ENCODE measurements around the gene SLC35F1.

The SLC35F1 gene

GRCh38 chr6:118249680-118250079 is 342.6 kb downstream of the SLC35F1 start:
- H3K9me3 ChIP-seq (ENCODE audit: insufficient read depth, low read depth, low read length), result no peaks in the 10 kb centered on the region
- H3K27me3 ChIP-seq (ENCODE audit: insufficient read depth, low read length), result no peaks in the 10 kb centered on the region
- no peak overlapping the region for H3K27ac ChIP-seq (ENCODE audit: low read length)
- no peak overlapping the region for H3K4me3 ChIP-seq (ENCODE audit: low read length)
- H3K36me3 ChIP-seq (ENCODE audit: insufficient read depth, low read depth, low read length), result no peaks in the 10 kb centered on the region
- no peaks in the 10 kb centered on the region for H3K4me1 ChIP-seq (ENCODE audit: insufficient read depth, low read length)
- no peak overlapping the region for H3K9ac ChIP-seq (ENCODE audit: low read depth, low read length)

DNA sequence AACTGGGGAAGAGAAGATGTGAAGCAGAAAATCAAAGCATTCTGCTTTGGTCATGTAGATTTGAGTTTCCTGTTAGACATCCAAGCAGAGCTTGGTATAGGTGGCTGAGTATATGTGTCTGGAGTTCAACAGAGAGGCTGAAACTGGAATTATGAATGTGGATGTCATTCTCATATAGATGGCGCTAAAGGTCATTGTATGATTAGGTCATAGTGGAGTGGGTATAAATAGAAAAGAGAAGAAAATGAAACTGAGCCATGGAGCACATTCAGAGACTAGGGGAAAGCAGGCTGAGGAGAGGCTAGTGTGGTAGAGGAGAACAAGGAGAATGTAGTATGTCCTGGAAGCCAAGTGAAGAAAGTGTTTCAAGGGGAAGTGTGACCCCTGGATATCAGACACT is 345.4 kb downstream of the SLC35F1 start:
- no peak overlapping the region for H3K27ac ChIP-seq (ENCODE audit: low read length)

GRCh38 chr6:118253741-118254140 is 346.7 kb downstream of the SLC35F1 start:
- Histone ChIP-seq H3K4me1 (ENCODE audit: insufficient read depth, low read length) (no peaks in the 10 kb centered on the region), H3K27me3 (ENCODE audit: insufficient read depth, low read length) (no peaks in the 10 kb centered on the region), H3K9me3 (ENCODE audit: insufficient read depth, low read depth, low read length) (no peaks in the 10 kb centered on the region), H3K4me3 (ENCODE audit: low read length) (no peak overlapping the region), H3K36me3 (ENCODE audit: insufficient read depth, low read depth, low read length) (no peaks in the 10 kb centered on the region), H3K9ac (ENCODE audit: low read depth, low read length) (no peak overlapping the region), H3K27ac (ENCODE audit: low read length) (no peak overlapping the region)

More for the DNA sequence above, 345.4 kb downstream of the SLC35F1 start:
- Histone ChIP-seq H3K4me3 (ENCODE audit: low read length) (no peak overlapping the region), H3K27me3 (ENCODE audit: insufficient read depth, low read length) (no peaks in the 10 kb centered on the region), H3K36me3 (ENCODE audit: insufficient read depth, low read depth, low read length) (no peaks in the 10 kb centered on the region), H3K4me1 (ENCODE audit: insufficient read depth, low read length) (no peaks in the 10 kb centered on the region), H3K9me3 (ENCODE audit: insufficient read depth, low read depth, low read length) (no peaks in the 10 kb centered on the region), H3K9ac (ENCODE audit: low read depth, low read length) (no peak overlapping the region)

- Histone ChIP-seq H3K27me3 (ENCODE audit: insufficient read depth, low read length) (no peaks in the 10 kb centered on the region), H3K9ac (ENCODE audit: low read depth, low read length) (no peak overlapping the region), H3K4me1 (ENCODE audit: insufficient read depth, low read length) (no peaks in the 10 kb centered on the region), H3K9me3 (ENCODE audit: insufficient read depth, low read depth, low read length) (no peaks in the 10 kb centered on the region), H3K4me3 (ENCODE audit: low read length) (no peak overlapping the region), H3K36me3 (ENCODE audit: insufficient read depth, low read depth, low read length) (no peaks in the 10 kb centered on the region), H3K27ac (ENCODE audit: low read length) (no peak overlapping the region)
Observed at GRCh38 chr6:118260833-118261232, 353.8 kb downstream of the SLC35F1 start.

DNA sequence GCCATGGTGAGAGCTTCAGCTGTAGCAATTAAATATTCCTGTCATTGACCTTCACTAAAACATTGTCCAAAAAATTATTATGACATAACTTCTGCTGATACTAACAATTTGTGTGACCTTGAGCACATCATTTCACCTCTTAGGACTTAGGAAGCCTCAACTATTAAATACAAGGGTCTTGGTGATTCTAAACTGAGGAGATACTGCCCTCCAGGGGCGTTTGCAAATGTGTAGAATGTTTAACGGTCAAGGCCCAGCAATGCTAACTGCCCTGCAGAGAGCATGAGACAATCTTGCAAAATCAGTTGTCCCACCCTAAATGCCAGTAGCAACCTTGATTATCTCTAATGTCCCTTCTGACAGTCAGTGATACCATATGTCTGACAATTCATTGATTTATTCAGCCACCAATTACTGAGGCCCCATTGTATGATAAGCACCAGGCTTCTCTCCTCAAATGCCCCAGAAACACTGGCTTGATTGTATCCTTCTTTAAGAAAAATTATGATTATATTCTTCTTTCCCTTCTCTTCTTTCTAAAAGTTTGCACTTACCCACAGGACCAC is 356.9 kb downstream of the SLC35F1 start:
- Histone ChIP-seq H3K36me3 (ENCODE audit: insufficient read depth, low read depth, low read length) (no peaks in the 10 kb centered on the region), H3K9ac (ENCODE audit: low read depth, low read length) (no peak overlapping the region), H3K9me3 (ENCODE audit: insufficient read depth, low read depth, low read length) (no peaks in the 10 kb centered on the region), H3K4me3 (ENCODE audit: low read length) (no peak overlapping the region), H3K27me3 (ENCODE audit: insufficient read depth, low read length) (no peaks in the 10 kb centered on the region), H3K27ac (ENCODE audit: low read length) (no peak overlapping the region), H3K4me1 (ENCODE audit: insufficient read depth, low read length) (no peaks in the 10 kb centered on the region)

- Histone ChIP-seq H3K9ac (ENCODE audit: low read depth, low read length) (no peak overlapping the region), H3K36me3 (ENCODE audit: insufficient read depth, low read depth, low read length) (no peaks in the 10 kb centered on the region), H3K27ac (ENCODE audit: low read length) (no peak overlapping the region), H3K4me1 (ENCODE audit: insufficient read depth, low read length) (no peaks in the 10 kb centered on the region), H3K4me3 (ENCODE audit: low read length) (no peak overlapping the region), H3K9me3 (ENCODE audit: insufficient read depth, low read depth, low read length) (no peaks in the 10 kb centered on the region), H3K27me3 (ENCODE audit: insufficient read depth, low read length) (no peaks in the 10 kb centered on the region)
Observed at GRCh38 chr6:118269659-118270058, 362.6 kb downstream of the SLC35F1 start.

DNA sequence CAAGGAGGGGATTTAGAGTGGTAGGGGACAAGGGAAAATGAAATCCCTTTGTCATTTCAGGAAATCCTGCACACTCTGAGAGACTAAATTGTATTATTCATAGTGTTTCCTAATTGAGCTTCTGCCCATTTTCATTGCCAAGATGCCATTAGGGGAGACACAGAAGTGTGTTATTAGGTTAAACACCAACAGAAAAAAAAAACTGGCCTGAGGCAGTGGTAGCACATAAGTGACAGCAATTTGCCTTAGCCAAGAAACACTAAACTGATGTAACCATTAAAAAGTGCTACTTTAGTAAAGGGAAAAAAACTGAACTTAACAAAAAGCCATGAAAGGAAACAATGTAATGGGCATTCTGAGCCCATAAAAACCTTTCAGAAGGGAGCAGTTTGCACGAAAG is 370.6 kb downstream of the SLC35F1 start:
- H3K27me3 ChIP-seq (ENCODE audit: insufficient read depth, low read length), result no peaks in the 10 kb centered on the region
- H3K27ac ChIP-seq (ENCODE audit: low read length), result no peak overlapping the region
- H3K9me3 ChIP-seq (ENCODE audit: insufficient read depth, low read depth, low read length), result no peaks in the 10 kb centered on the region
- H3K36me3 ChIP-seq (ENCODE audit: insufficient read depth, low read depth, low read length), result no peaks in the 10 kb centered on the region
- H3K4me3 ChIP-seq (ENCODE audit: low read length), result no peak overlapping the region
- no peak overlapping the region for H3K9ac ChIP-seq (ENCODE audit: low read depth, low read length)
- no peaks in the 10 kb centered on the region for H3K4me1 ChIP-seq (ENCODE audit: insufficient read depth, low read length)

GRCh38 chr6:118280210-118280609 is 373.1 kb downstream of the SLC35F1 start:
- Histone ChIP-seq H3K27ac (ENCODE audit: low read length) (no peak overlapping the region), H3K9me3 (ENCODE audit: insufficient read depth, low read depth, low read length) (no peaks in the 10 kb centered on the region), H3K27me3 (ENCODE audit: insufficient read depth, low read length) (no peaks in the 10 kb centered on the region), H3K4me3 (ENCODE audit: low read length) (no peak overlapping the region), H3K9ac (ENCODE audit: low read depth, low read length) (no peak overlapping the region), H3K36me3 (ENCODE audit: insufficient read depth, low read depth, low read length) (no peaks in the 10 kb centered on the region), H3K4me1 (ENCODE audit: insufficient read depth, low read length) (no peaks in the 10 kb centered on the region)

GRCh38 chr6:118281291-118281690 is 374.2 kb downstream of the SLC35F1 start:
- H3K9me3 ChIP-seq (ENCODE audit: insufficient read depth, low read depth, low read length), result no peaks in the 10 kb centered on the region
- H3K36me3 ChIP-seq (ENCODE audit: insufficient read depth, low read depth, low read length), result no peaks in the 10 kb centered on the region
- no peak overlapping the region for H3K9ac ChIP-seq (ENCODE audit: low read depth, low read length)
- no peaks in the 10 kb centered on the region for H3K4me1 ChIP-seq (ENCODE audit: insufficient read depth, low read length)
- no peaks in the 10 kb centered on the region for H3K27me3 ChIP-seq (ENCODE audit: insufficient read depth, low read length)
- no peak overlapping the region for H3K4me3 ChIP-seq (ENCODE audit: low read length)
- no peak overlapping the region for H3K27ac ChIP-seq (ENCODE audit: low read length)

GRCh38 chr6:118283766-118284165 is 376.7 kb downstream of the SLC35F1 start:
- H3K9me3 ChIP-seq (ENCODE audit: insufficient read depth, low read depth, low read length), result no peaks in the 10 kb centered on the region
- no peak overlapping the region for H3K27ac ChIP-seq (ENCODE audit: low read length)
- no peaks in the 10 kb centered on the region for H3K36me3 ChIP-seq (ENCODE audit: insufficient read depth, low read depth, low read length)
- no peak overlapping the region for H3K4me3 ChIP-seq (ENCODE audit: low read length)
- H3K9ac ChIP-seq (ENCODE audit: low read depth, low read length), result no peak overlapping the region
- no peaks in the 10 kb centered on the region; the same call in 1 of the 2 replicates for H3K4me1 ChIP-seq (ENCODE audit: insufficient read depth, low read length)
- H3K27me3 ChIP-seq (ENCODE audit: insufficient read depth, low read length), result no peaks in the 10 kb centered on the region

GRCh38 chr6:118284736-118285360 is 377.8 kb downstream of the SLC35F1 start:
- H3K27me3 ChIP-seq (ENCODE audit: insufficient read depth, low read length), result no peaks in the 10 kb centered on the region
- H3K4me3 ChIP-seq (ENCODE audit: low read length), result no peak overlapping the region
- no peak overlapping the region for H3K9ac ChIP-seq (ENCODE audit: low read depth, low read length)
- H3K27ac ChIP-seq (ENCODE audit: low read length), result no peak overlapping the region
- no peaks in the 10 kb centered on the region; the same call in 1 of the 2 replicates for H3K4me1 ChIP-seq (ENCODE audit: insufficient read depth, low read length)
- no peaks in the 10 kb centered on the region for H3K36me3 ChIP-seq (ENCODE audit: insufficient read depth, low read depth, low read length)
- H3K9me3 ChIP-seq (ENCODE audit: insufficient read depth, low read depth, low read length), result no peaks in the 10 kb centered on the region

GRCh38 chr6:118285791-118286190 is 378.7 kb downstream of the SLC35F1 start:
- Histone ChIP-seq H3K27me3 (ENCODE audit: insufficient read depth, low read length) (no peaks in the 10 kb centered on the region), H3K27ac (ENCODE audit: low read length) (no peak overlapping the region), H3K4me1 (ENCODE audit: insufficient read depth, low read length) (no peaks in the 10 kb centered on the region; the same call in 1 of the 2 replicates), H3K36me3 (ENCODE audit: insufficient read depth, low read depth, low read length) (no peaks in the 10 kb centered on the region), H3K4me3 (ENCODE audit: low read length) (no peak overlapping the region), H3K9ac (ENCODE audit: low read depth, low read length) (no peak overlapping the region), H3K9me3 (ENCODE audit: insufficient read depth, low read depth, low read length) (no peaks in the 10 kb centered on the region)
